RWPE2 (cell line): ENCODE measurements around the gene COL27A1.

Experiments
- ATAC-seq: fragments of 200-7000 bp; cut with Tn5 transposase; 3 replicates; pipeline ENCODE4 v1.9.1; 2021; ENCODE audit warnings: low read depth
- DNase-seq: peaks from one replicate; pipeline ENCODE4 v3.0.0-alpha.2; 2020; ENCODE audit warnings: low spot score
- H3K27ac ChIP-seq: fragments of 450-650 bp; 2 replicates; pipeline ENCODE4 v1.5.1; 2017; ENCODE audit warnings: mild to moderate bottlenecking; ENCODE audit not compliant: poor library complexity, severe bottlenecking
- H3K27me3 ChIP-seq: fragments of 250-450 bp; sonication (Bioruptor Pico); 2 replicates; pipeline ENCODE4 v1.5.1; 2021; ENCODE audit warnings: mild to moderate bottlenecking, moderate library complexity; ENCODE audit not compliant: insufficient read depth, poor library complexity, severe bottlenecking
- H3K36me3 ChIP-seq: fragments of 250-450 bp; sonication (Bioruptor Pico); 2 replicates; pipeline ENCODE4 v1.5.1; 2020; ENCODE audit warnings: low read depth, mild to moderate bottlenecking, moderate library complexity
- H3K4me1 ChIP-seq: fragments of 250-450 bp; sonication (Bioruptor Pico); 2 replicates; pipeline ENCODE4 v1.5.1; 2021; ENCODE audit warnings: mild to moderate bottlenecking, moderate library complexity; ENCODE audit not compliant: insufficient read depth, poor library complexity, severe bottlenecking
- H3K4me3 ChIP-seq: fragments of 250-450 bp; sonication (Bioruptor Pico); 2 replicates; pipeline ENCODE4 v1.5.1; 2021; ENCODE audit warnings: mild to moderate bottlenecking, moderate library complexity; ENCODE audit not compliant: severe bottlenecking
- H3K9me3 ChIP-seq: fragments of 250-450 bp; sonication (Bioruptor Pico); 2 replicates; pipeline ENCODE4 v1.5.1; 2021; ENCODE audit warnings: mild to moderate bottlenecking, moderate library complexity; ENCODE audit not compliant: severe bottlenecking
- TF ChIP-seq, protein P1 (sequence below): fragments of 450-650 bp; IDR thresholded peaks from one replicate; pipeline ENCODE4 v1.5.1; 2017; ENCODE audit warnings: mild to moderate bottlenecking, moderate library complexity; ENCODE audit not compliant: poor library complexity, severe bottlenecking

The COL27A1 gene

DNA sequence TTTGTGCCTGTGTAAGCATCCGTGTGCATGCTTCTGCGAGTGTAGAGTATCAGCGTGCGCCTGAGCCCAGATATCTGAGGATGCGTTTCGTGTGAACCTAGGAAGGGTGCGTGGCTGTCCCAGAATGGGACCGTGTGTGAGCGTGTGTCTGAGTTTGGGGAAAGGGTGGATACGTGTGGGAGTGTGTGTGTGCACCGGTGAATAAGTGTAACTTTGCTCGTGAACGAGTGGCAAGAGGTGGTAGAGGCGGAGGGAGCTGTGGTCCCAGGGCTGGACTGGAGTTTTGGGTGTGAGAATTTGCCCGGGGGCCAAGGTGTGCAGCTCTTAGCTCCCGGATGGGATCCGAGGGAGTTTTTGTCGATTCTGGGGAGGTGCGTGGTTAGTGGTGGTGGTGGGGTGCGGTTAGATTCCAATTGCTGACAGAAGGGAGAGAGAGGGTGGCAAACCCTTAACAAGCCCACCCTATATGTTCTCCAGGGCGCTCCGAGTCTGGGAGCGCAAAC is 686 bp upstream of the COL27A1 start:
- Histone ChIP-seq H3K27ac (no peak overlapping the region), H3K36me3 (no peaks in the 10 kb centered on the region)
- ATAC-seq: peak; percentile 2; the same call in 1 of the 3 replicates

GRCh38 chr9:114155995-114156656 is 789 bp downstream of the COL27A1 start:
- peak; percentile 8 for ATAC-seq
- no peaks in the 10 kb centered on the region for H3K36me3 ChIP-seq
- DNase-seq: no peak
- peak overlapping the region; percentile 74 for H3K4me3 ChIP-seq
- H3K27me3 ChIP-seq: peaks cover 11% of the 10 kb centered on the region
- H3K27ac ChIP-seq: peak overlapping the region; percentile 59
- H3K4me1 ChIP-seq: no peaks in the 10 kb centered on the region
- TF ChIP-seq, protein P1, sequence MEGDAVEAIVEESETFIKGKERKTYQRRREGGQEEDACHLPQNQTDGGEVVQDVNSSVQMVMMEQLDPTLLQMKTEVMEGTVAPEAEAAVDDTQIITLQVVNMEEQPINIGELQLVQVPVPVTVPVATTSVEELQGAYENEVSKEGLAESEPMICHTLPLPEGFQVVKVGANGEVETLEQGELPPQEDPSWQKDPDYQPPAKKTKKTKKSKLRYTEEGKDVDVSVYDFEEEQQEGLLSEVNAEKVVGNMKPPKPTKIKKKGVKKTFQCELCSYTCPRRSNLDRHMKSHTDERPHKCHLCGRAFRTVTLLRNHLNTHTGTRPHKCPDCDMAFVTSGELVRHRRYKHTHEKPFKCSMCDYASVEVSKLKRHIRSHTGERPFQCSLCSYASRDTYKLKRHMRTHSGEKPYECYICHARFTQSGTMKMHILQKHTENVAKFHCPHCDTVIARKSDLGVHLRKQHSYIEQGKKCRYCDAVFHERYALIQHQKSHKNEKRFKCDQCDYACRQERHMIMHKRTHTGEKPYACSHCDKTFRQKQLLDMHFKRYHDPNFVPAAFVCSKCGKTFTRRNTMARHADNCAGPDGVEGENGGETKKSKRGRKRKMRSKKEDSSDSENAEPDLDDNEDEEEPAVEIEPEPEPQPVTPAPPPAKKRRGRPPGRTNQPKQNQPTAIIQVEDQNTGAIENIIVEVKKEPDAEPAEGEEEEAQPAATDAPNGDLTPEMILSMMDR: no peak
- no peaks in the 10 kb centered on the region for H3K9me3 ChIP-seq

More for the DNA sequence above, 686 bp upstream of the COL27A1 start:
- Histone ChIP-seq H3K9me3 (no peaks in the 10 kb centered on the region), H3K4me3 (peak overlapping the region; percentile 74), H3K4me1 (no peaks in the 10 kb centered on the region), H3K27me3 (peaks cover 11% of the 10 kb centered on the region)
- DNase-seq: no peak
- TF ChIP-seq, protein P1: no peak

GRCh38 chr9:114156657-114157421 is 1.5 kb downstream of the COL27A1 start:
- no peak for DNase-seq
- Histone ChIP-seq H3K4me1 (no peaks in the 10 kb centered on the region), H3K36me3 (no peaks in the 10 kb centered on the region), H3K9me3 (no peaks in the 10 kb centered on the region), H3K27me3 (peaks cover 11% of the 10 kb centered on the region), H3K27ac (peak overlapping the region; percentile 59), H3K4me3 (peak overlapping the region; percentile 74)
- TF ChIP-seq, protein P1: no peak
- peak; percentile 60 for ATAC-seq

DNA sequence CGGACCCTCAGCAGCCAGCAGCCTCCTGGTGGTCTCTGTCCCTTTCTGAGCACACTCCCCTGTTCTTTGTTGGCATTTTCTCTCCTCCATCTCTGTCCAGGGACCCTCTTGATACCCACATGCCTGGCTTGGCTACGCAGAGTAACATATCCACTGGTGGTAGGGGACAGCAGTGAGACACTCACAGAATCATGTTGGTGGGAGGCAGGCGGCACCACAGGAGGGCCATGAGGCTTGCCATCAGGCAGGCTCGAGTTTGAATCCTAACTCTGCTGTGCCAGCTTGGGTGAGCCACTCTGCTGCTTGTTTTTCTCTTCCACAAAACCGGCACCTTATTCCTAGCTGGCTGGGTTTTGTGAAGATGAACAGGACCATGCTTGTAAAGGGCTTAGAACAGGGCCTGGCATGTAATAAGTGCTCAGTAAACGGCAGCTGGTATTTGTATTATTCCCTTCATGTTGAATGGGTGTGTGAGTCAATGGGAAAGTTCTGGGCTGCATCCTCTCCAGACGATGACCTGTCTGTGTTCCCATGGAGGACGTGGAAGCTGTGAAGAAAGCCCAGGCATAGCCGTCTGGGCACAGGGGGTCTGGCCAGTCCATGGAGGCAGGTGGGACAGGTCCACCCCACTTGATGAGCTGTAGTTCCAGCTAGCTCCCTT is 2.3 kb downstream of the COL27A1 start:
- Histone ChIP-seq H3K27ac (no peak overlapping the region), H3K27me3 (peaks cover 11% of the 10 kb centered on the region), H3K4me3 (no peak overlapping the region), H3K4me1 (no peaks in the 10 kb centered on the region), H3K9me3 (no peaks in the 10 kb centered on the region), H3K36me3 (no peaks in the 10 kb centered on the region)
- no peak for DNase-seq
- ATAC-seq: no peak
- TF ChIP-seq, protein P1: no peak
